Chondrocyte (in vitro differentiated cells): ENCODE results near the gene RGS3. TPM values are rescaled to one million over a fixed set of nuclear protein-coding genes. Genes with fewer than 3 reads are reported as not detected.

Experiments
- DNase-seq: peaks from one replicate; pipeline ENCODE4 v3.0.0; 2021; ENCODE audit warnings: mixed read lengths, low spot score
- H3K27ac Mint-ChIP-seq: one replicate; pipeline ENCODE4 v1.8.0; 2021; ENCODE audit warnings: mild to moderate bottlenecking, moderate library complexity, mixed read lengths; ENCODE audit not compliant: unreplicated experiment
- H3K27me3 Mint-ChIP-seq: 2 replicates; pipeline ENCODE4 v1.8.0; 2021; ENCODE audit warnings: low read depth, mixed read lengths
- H3K36me3 Mint-ChIP-seq: 2 replicates; pipeline ENCODE4 v1.8.0; 2021; ENCODE audit warnings: low read depth, mixed read lengths
- H3K4me1 Mint-ChIP-seq: 2 replicates; pipeline ENCODE4 v1.8.0; 2021; ENCODE audit warnings: low read depth, mild to moderate bottlenecking, mixed read lengths
- H3K4me3 Mint-ChIP-seq: one replicate; pipeline ENCODE4 v1.8.0; 2021; ENCODE audit warnings: mild to moderate bottlenecking, moderate library complexity, mixed read lengths; ENCODE audit not compliant: unreplicated experiment
- H3K9me3 Mint-ChIP-seq: 2 replicates; pipeline ENCODE4 v1.8.0; 2021; ENCODE audit warnings: low read depth, mixed read lengths
- CTCF ChIP-seq: fragments of 200-600 bp; sonication (generic); IDR thresholded peaks from 2 replicates; pipeline ENCODE4 v1.5.0; 2021; ENCODE audit warnings: antibody characterized with exemption, mild to moderate bottlenecking, moderate library complexity
- total RNA-seq: library from RNA; stranded (reverse); gene quantifications from 3 replicates; pipeline ENCODE4 v1.2.1, GENCODE V29; 2021

The RGS3 gene
- total RNA-seq, 1 donor from 2014 or later = 55.2 TPM

GRCh38 chr9:113472199-113472598 lies 8.7 kb downstream of the RGS3 start:
- H3K4me3 Mint-ChIP-seq = no peak overlapping the region
- DNase-seq = no peak
- no peaks in the 10 kb centered on the region for H3K27me3 Mint-ChIP-seq
- TF ChIP-seq CTCF = no peak
- no peaks in the 10 kb centered on the region for H3K9me3 Mint-ChIP-seq
- no peak overlapping the region for H3K27ac Mint-ChIP-seq
- H3K4me1 Mint-ChIP-seq = peaks cover 5% of the 10 kb centered on the region
- H3K36me3 Mint-ChIP-seq = no peaks in the 10 kb centered on the region

DNA sequence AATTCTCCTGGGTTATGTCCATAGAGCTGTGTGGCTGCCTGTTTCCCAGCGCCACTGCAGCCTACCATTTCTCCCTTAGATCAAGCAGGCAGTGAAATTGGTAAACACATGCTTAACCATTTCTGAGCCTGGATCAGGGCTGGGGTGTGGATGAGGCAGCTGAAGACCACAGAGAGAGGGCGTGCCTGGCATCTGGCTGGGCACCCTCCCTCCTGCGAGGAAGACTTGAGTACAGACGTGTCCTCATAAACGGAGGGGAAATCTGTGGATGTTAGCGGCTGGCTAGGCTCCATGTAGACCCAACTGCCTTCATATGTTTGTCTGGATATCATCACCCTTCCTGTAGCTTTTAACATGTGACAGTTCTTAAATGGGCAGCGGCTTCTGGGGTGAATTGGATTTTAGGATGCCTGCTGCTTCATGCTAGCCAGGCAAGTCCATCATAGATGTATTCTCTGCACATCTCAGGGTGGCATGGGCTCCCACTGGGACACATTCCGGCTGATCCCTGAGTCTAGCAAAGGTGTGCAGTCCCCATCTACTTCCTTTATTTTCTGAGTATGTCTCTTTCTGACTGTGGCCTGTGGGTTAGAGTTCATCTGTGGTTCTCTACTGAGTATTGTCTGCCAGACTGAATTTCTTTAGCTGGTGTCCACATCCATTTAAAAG lies 11.0 kb downstream of the RGS3 start:
- Mint-ChIP-seq H3K4me1 (peaks cover 5% of the 10 kb centered on the region), H3K27me3 (peaks cover 2% of the 10 kb centered on the region), H3K4me3 (no peak overlapping the region), H3K9me3 (no peaks in the 10 kb centered on the region), H3K36me3 (no peaks in the 10 kb centered on the region), H3K27ac (no peak overlapping the region)
- TF ChIP-seq CTCF = no peak
- no peak for DNase-seq

DNA sequence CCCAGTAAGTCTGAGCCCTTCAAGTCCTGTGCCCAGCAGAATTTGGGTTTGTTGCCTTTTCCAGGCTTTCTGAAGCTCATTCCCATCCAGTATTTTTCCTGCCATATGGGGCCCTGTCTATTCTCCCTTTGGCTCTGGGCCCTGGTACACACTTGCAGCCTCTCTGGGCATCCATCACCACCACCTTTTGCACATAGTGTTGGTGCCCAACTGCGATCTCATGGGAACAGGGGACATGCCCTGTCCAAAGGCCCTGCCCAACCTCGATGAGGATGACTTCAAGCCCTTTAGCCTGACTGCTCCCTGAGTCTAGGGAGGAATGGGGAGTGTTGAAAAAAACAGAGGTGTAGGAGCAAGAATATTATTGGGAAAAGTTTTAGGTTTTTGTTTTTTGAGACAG lies 11.5 kb downstream of the RGS3 start:
- Mint-ChIP-seq H3K27ac (no peak overlapping the region), H3K36me3 (no peaks in the 10 kb centered on the region), H3K4me1 (peaks cover 8% of the 10 kb centered on the region), H3K4me3 (no peak overlapping the region), H3K27me3 (peaks cover 2% of the 10 kb centered on the region), H3K9me3 (no peaks in the 10 kb centered on the region)
- TF ChIP-seq CTCF = no peak
- no peak for DNase-seq

DNA sequence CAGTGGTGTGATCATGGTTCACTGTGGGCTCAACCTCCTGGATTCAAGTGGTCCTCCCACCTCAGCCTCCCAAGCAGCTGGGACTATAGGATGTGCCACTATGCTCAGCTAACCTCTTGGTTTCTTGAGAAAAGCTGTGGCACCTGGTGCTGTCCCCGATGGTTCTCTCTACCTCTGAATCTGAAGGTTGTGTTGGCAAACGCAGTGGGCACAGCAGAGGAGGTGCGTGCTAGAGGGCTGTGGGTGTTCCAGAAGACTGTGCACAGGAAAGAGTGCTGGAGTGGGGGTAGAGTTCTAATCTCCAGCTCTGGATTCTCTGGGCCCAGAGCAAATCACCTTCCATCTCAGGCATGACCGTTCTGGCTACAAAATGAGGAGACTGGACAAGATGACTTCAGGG lies 12.5 kb downstream of the RGS3 start:
- DNase-seq = no peak
- Mint-ChIP-seq H3K27ac (no peak overlapping the region), H3K36me3 (no peaks in the 10 kb centered on the region), H3K4me1 (peaks cover 9% of the 10 kb centered on the region), H3K9me3 (no peaks in the 10 kb centered on the region), H3K27me3 (peaks cover 2% of the 10 kb centered on the region), H3K4me3 (no peak overlapping the region)
- TF ChIP-seq CTCF = no peak

DNA sequence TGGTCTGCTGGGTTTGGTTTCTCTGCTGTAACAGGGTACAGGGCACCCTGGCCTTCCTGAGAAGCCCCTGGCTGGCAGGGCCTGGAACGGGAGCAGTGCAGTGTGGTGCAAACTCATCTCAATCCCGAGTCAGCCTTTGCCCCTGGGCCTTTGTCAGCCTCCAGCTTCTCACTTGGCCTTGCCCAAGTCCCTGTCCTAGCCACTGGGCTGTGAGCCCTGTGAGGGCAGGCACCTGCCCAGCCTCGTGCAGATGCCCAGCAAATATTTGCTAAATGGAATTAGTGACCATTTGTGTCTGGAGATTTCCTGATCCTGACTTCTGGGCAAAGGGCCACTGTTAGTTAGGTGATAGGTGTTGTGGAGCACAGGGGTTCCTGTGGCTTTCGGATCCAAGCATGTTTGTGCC lies 13.0 kb downstream of the RGS3 start:
- DNase-seq = no peak
- Mint-ChIP-seq H3K9me3 (no peaks in the 10 kb centered on the region), H3K36me3 (no peaks in the 10 kb centered on the region), H3K27ac (no peak overlapping the region), H3K4me1 (peaks cover 10% of the 10 kb centered on the region), H3K27me3 (peaks cover 2% of the 10 kb centered on the region), H3K4me3 (no peak overlapping the region)
- TF ChIP-seq CTCF = no peak
